Medulla oblongata (tissue), 1 donor: Measurements from ENCODE around the gene RAB3C.
"Not testable (repeated sequence)": the region's sequence is repeated elsewhere in the genome, so short reads cannot be mapped to it uniquely, and the experiment has no call there.

Experiments
- DNase-seq: peaks from one replicate; pipeline ENCODE4 v3.0.0-alpha.2; 2015; ENCODE audit errors: extremely low spot score

The RAB3C gene

GRCh38 chr5:58602889-58603288 is 20.0 kb downstream of the RAB3C start:
- DNase-seq: not testable (repeated sequence)

GRCh38 chr5:58606064-58606463 is 23.2 kb downstream of the RAB3C start:
- DNase-seq: no peak

- DNase-seq: no peak
Measured at GRCh38 chr5:58615972-58616371, 33.1 kb downstream of the RAB3C start.

GRCh38 chr5:58617241-58617640 is 34.4 kb downstream of the RAB3C start:
- DNase-seq: no peak

- no peak for DNase-seq
Measured at GRCh38 chr5:58620336-58620735, 37.5 kb downstream of the RAB3C start.

- no peak for DNase-seq
Measured at GRCh38 chr5:58622936-58623871, 40.3 kb downstream of the RAB3C start.

GRCh38 chr5:58628626-58629025 is 45.8 kb downstream of the RAB3C start:
- DNase-seq: no peak

GRCh38 chr5:58629271-58630159 is 46.6 kb downstream of the RAB3C start:
- DNase-seq: no peak

GRCh38 chr5:58631895-58632294 is 49.0 kb downstream of the RAB3C start:
- no peak for DNase-seq

GRCh38 chr5:58635416-58635815 is 52.5 kb downstream of the RAB3C start:
- DNase-seq: no peak

- no peak for DNase-seq
Measured at GRCh38 chr5:58640011-58640410, 57.1 kb downstream of the RAB3C start.

- no peak for DNase-seq
Measured at GRCh38 chr5:58641533-58641932, 58.7 kb downstream of the RAB3C start.

GRCh38 chr5:58648846-58649245 is 66.0 kb downstream of the RAB3C start:
- DNase-seq: no peak

GRCh38 chr5:58649716-58650115 is 66.8 kb downstream of the RAB3C start:
- DNase-seq: no peak

- DNase-seq: no peak
Measured at GRCh38 chr5:58653521-58653920, 70.6 kb downstream of the RAB3C start.

GRCh38 chr5:58666141-58666540 is 83.3 kb downstream of the RAB3C start:
- DNase-seq: no peak

- no peak for DNase-seq
Measured at GRCh38 chr5:58666598-58667581, 84.0 kb downstream of the RAB3C start.

GRCh38 chr5:58670582-58670981 is 87.7 kb downstream of the RAB3C start:
- DNase-seq: no peak

GRCh38 chr5:58671155-58671554 is 88.3 kb downstream of the RAB3C start:
- DNase-seq: no peak

- no peak for DNase-seq
Measured at GRCh38 chr5:58672521-58672920, 89.6 kb downstream of the RAB3C start.

- DNase-seq: no peak
Measured at GRCh38 chr5:58674070-58674469, 91.2 kb downstream of the RAB3C start.
